GM19438 (cell line): Measurements from ENCODE around the gene BTBD8.
A peak's percentile ranks its signal among the peaks of the same experiment; 100 is the strongest.
"Not testable (repeated sequence)": the region's sequence is repeated elsewhere in the genome, so short reads cannot be mapped to it uniquely, and the experiment has no call there.

Experiments used
- ATAC-seq: cut with Tn5 transposase; IDR thresholded peaks from one replicate; pipeline ENCODE4 v1.9.1; 2021; ENCODE audit warnings: low read depth; ENCODE audit not compliant: unreplicated experiment

BTBD8 gene

GRCh38 chr1:92080128-92080985, at the start of gene BTBD8:
BTBD8 (plus strand) TSS chr1:92080345; CDS start chr1:92080572, 227 bp downstream.
- peak; percentile 96 for ATAC-seq

GRCh38 chr1:92030656-92031107, 49.5 kb upstream of the BTBD8 start:
- ATAC-seq = no peak

DNA sequence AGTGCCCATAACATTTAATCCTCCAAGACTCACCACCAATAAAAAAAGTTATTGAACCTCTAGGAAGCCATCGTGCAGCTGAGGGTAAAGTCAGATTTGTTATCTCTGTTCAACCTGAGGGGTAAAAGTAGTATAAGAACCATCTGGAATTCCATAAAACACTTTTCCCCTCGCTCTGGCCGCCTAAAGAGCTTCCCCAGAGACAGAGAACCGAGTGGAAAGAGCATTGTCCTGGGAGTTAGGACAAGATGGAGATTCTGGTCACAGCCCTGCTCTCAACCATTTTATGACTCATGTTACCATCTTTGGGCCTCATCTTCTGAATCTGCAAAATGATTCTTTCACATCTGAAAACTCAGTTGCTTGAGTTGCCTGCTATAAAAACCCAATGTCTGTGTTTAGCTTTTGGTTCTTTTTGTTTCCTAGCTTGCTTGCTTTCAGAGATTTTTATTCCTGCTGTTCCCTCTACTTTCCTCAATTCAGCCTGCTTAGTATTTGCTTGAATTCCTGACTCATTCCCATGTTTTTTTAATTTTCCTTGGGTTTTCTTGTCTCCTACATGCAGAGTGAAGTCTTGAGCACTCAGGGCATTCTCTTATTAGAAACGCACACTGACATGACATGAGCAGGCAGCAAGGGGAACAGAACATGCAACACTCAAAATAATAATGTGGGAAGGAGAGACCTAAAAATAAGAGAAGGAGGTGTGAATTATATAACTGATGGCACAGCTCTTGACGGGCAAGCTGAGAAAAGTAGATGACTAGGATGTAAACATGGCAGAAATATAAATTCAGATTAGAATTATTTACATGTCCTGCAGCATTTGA, 48.6 kb upstream of the BTBD8 start:
- no peak for ATAC-seq

DNA sequence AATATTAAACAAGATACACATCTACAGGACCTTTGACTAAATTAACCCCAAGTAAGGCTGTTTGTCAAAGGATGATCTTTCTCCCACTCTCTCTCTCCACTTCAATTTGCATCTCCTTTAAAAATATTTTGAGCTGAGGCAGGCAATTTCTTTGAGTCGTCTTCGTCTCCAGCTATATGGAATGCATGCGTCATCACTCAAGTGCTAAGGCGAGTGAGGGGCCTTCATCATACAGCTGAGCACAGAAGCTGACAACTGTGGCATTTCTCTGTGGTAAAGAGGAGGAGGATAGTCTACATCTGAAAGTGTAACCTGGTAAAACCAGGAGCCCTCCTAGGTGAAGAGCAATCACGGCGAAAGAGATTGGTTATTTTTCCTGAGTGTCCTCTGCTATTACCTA, 42.7 kb upstream of the BTBD8 start:
- no peak for ATAC-seq

GRCh38 chr1:92038695-92039346, 41.3 kb upstream of the BTBD8 start:
- ATAC-seq = no peak

DNA sequence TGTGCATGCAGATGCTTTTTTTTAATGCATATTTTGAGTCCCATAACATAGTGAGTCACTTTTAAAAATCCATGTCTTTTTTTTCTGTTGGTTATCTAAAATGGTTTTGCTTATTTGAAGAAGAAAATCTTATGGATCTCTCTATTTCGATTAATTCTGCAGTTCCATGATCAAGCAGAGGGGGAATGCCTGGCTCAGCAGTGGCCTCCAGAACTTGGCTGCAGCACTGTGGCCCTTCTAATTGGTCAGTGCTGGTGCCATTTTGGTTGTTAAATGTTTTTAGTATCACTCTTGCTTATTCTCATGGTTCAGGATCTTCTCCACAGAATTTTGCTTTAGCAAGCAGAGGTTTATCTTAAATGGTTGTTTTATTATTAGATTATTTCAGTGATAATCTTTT, 39.2 kb upstream of the BTBD8 start:
- ATAC-seq = no peak

- no peak for ATAC-seq
Observed at GRCh38 chr1:92043621-92044020, 36.5 kb upstream of the BTBD8 start.

DNA sequence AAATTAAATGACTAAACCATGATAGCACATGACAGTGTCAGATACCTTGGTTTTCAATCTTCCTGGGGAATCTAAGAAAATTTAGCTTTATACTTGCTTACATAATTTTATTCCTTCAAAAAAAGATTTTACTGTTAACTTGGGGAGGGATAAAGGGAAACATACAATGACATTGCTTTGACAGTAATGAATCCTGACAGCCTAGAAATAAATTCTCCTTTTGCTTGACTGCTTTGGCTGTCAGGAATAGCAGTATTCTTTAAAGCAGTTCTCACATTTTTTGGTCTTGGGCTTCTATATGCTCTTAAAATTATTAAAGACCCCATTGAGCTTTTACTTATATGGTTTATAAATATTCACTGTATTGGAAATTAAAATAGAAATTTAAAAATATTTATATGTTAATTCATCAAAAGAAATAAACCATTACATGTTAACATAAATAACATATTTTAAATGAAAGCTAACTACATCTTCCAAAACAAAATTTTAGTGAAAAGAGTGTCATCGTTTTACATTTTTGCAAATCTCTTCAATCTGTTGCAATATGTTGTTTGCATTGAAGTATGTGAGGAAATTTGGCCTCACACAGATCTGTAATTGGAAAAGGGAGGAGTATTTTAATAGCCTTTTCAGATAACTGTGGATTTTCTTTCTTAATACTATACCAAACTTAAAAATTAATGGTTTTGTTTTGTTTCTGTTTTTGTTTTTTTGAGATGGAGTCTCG, 34.2 kb upstream of the BTBD8 start:
- no peak for ATAC-seq

GRCh38 chr1:92051948-92052347, 28.2 kb upstream of the BTBD8 start:
- ATAC-seq = no peak

DNA sequence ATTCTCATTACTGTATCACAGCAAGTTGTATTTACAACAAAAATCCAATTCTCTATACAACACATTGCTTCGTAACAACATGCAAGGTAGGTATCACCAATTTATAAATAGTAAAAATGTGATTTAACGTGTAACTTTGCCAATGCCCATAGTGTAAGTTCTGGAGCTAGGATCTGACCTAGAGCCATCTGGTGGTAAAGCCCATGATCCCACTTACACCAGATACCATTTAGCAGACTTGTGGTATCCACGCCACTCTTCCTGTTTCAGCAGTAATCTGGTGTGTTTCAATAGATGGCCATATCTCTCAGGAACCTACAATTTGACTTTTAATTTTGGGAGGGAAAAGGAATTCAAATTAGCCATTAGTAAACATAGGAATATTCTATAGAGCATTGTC, 15.1 kb upstream of the BTBD8 start:
- no peak for ATAC-seq

DNA sequence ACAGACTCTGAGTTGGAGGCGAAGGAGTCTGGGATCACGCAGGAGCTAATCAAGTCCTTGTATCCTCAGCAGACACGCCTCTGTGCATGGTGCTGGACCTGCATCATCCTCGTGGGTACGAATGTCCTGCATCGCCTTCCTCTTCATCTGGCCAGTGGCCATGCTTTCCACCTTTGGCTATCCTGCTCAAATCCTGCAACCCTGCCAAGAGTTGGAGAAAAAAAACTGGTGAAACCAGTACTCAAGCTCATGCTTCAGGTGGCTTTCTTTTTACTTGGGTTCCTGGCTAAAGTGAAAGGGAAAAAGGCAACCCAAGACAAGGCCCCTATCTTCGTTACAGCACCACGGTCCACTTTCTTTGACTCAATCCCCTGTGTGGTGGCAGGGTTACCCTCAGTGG, 13.8 kb upstream of the BTBD8 start:
- no peak for ATAC-seq

DNA sequence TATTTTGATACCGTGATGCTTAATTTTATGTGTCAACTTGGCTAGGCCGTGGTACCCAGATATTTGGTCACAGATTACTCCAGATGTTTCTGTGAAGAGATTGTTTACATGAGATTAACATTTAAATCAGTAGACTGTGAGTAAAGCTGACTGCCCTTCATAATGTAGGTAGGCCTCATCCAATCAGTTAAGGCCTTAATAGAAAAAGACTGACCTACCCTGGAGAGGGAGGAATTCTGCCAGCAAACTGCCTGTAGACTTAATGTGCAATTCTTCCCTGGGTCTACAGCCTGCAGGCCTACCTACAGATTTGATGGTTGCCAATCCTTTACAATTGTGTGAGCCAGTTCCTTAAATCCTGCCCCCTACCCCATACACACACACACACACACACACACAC, 9.3 kb upstream of the BTBD8 start:
- no peak for ATAC-seq

- not testable (repeated sequence) for ATAC-seq
Observed at GRCh38 chr1:92074446-92074845, 5.7 kb upstream of the BTBD8 start.

GRCh38 chr1:92075311-92075710, 4.8 kb upstream of the BTBD8 start, which contains the start of gene SETSIP:
SETSIP (minus strand) TSS chr1:92075411; CDS start chr1:92075411, 0 bp downstream.
- ATAC-seq = no peak

DNA sequence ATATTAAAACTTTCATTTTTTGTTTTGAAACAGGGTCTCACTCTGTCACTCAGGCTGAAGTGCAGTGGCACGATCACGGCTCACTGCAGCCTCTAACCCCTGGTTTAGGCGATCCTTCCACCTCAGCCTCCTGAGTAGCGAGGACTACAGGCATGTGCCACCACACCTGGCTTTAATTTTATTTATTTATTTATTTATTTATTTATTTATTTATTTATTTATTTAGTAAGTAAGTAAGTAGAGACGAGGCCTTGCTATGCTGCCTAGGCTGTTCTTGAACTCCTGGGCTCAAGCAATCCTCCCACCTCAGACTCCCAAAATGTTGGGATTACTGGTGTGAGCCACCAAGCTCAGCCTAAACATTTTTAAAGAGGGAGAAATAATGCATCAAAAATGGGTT, 3.8 kb upstream of the BTBD8 start:
- ATAC-seq = no peak

GRCh38 chr1:92078077-92078476, 2.1 kb upstream of the BTBD8 start:
- ATAC-seq = not testable (repeated sequence)

GRCh38 chr1:92079441-92079840, 704 bp upstream of the BTBD8 start:
- no peak for ATAC-seq

DNA sequence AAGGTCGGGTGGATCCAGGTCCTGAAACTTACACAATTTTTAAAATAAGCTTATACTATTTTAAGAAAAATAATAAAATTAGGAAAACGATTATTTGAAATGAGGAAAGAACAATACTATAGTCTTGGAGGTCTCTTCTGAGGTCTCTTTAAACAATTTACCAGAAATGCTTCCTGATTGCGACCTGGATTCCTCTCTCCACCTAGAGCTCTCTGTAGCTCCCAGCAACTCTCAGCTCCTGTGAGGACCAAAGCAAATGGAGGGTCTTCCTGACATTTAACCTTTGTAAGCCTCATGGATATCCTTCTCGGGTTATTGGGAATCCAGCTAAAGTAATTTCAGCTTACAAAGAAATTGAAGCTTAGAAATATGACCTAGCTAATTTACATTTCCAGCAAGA, 886 bp downstream of the BTBD8 start:
- ATAC-seq = no peak

- no peak for ATAC-seq
Observed at GRCh38 chr1:92084651-92085050, 4.5 kb downstream of the BTBD8 start.

GRCh38 chr1:92085727-92086126, 5.6 kb downstream of the BTBD8 start:
- ATAC-seq = no peak
